ENCODE results near the gene JAGN1. TPM values are rescaled to one million over a fixed set of nuclear protein-coding genes. Genes with fewer than 3 reads are reported as not detected.
A peak's percentile ranks its signal among the peaks of the same experiment; 100 is the strongest.

The JAGN1 gene
- total and polyA plus RNA-seq, 2 of the 8 experiments (the other 6 are each of a cell fraction or from before 2014, with no cell fraction given) = 26.9 to 51.6 TPM

GRCh38 chr3:9942934-9943690 lies 52.7 kb downstream of the JAGN1 start:
- FAIRE-seq (no peak), DNase-seq (ENCODE audit: low read depth in 1 of 2, low spot score in 2 of 2) (no peak)
- no peak overlapping the region for H3K4me3 ChIP-seq (ENCODE audit: extremely low read depth in 1 of 4, insufficient read depth in 2 of 4, low read depth in 3 of 4, low read length in 4 of 4)
- no peak overlapping the region for H3K23ac ChIP-seq (ENCODE audit: insufficient read length)
- no peak overlapping the region for H2AFZ ChIP-seq (ENCODE audit: low read length)
- no peaks in the 10 kb centered on the region for H3K36me3 ChIP-seq (ENCODE audit: control insufficient read depth in 2 of 4, insufficient read depth in 4 of 4, low read length in 3 of 4)
- no peaks in the 10 kb centered on the region for H3K79me2 ChIP-seq (ENCODE audit: control insufficient read depth in 1 of 2, insufficient read depth in 2 of 2, low read length in 2 of 2)
- ChIA-PET CTCF (ENCODE audit: partially characterized antibody) (interaction anchor here (0.6 to 1.8 kb wide), 10 partner anchors 9 to 116 kb away, joined by 3 to 8 read pairs (median 3); partner anchors contain the start of genes IL17RC and PRRT3), POLR2A (ENCODE audit: partially characterized antibody) (interaction anchor here (0.8 to 1.9 kb wide), 9 partner anchors 8 to 150 kb away, joined by 3 to 16 read pairs (median 4); partner anchors contain the start of genes ARPC4, CRELD1, PRRT3 and TTLL3)
- H4K8ac ChIP-seq (ENCODE audit: extremely low read depth, insufficient read depth, low read length) = peak overlapping the region; percentile 51; the same call in 1 of the 2 replicates
- no peak overlapping the region for H3K9ac ChIP-seq (replicated peaks in 1 of 4; ENCODE audit: extremely low read depth in 1 of 4, low read depth in 3 of 4, low read length in 3 of 4)
- 88% methylated on average over 11 of the region's 11 CpGs; no CpG with 5 or more reads in 1 of the 2 experiments for WGBS, 2 experiments (ENCODE audit: extremely low coverage in 1 of 2, insufficient coverage in 1 of 2, insufficient read length in 1 of 2, insufficient replicate concordance in 2 of 2, low coverage in 1 of 2, low lambda C conversion rate in 2 of 2, missing lambda C conversion rate in 1 of 2)
- H2BK5ac ChIP-seq (ENCODE audit: low read depth, low read length) = no peak overlapping the region
- no peak overlapping the region for H3K18ac ChIP-seq (ENCODE audit: extremely low read depth, low read length)
- TF ChIP-seq POLR2A (IDR thresholded peaks at IDR 0.05; ENCODE audit: control extremely low read depth in 1 of 2, low read depth in 2 of 2, low read length in 2 of 2) = 0 out of 3 replicates have a peak, but pooled peaks of 1 of the 2 experiments have one; percentile 2
- no peak for TF ChIP-seq POU5F1 (IDR thresholded peaks at IDR 0.05; ENCODE audit: low read depth, low read length)
- no peak for TF ChIP-seq E2F6 (IDR thresholded peaks at IDR 0.05)
- no peak overlapping the region for H4K5ac ChIP-seq (ENCODE audit: insufficient read length, low read depth, low read length)
- H3K4me1 ChIP-seq (replicated peaks in 1 of 4; ENCODE audit: control insufficient read depth in 3 of 4, insufficient read depth in 4 of 4, low read length in 3 of 4) = peaks cover 0 to 8% (median 4%) of the 10 kb centered on the region in 4 experiments; a peak in 5 of 7 replicates
- no peak overlapping the region for H3K56ac ChIP-seq (replicated peaks; ENCODE audit: insufficient read length, low read depth, low read length)
- H2BK15ac ChIP-seq (ENCODE audit: low read length) = no peak overlapping the region
- no peak overlapping the region for H3K27ac ChIP-seq (ENCODE audit: low read depth, low read length)
- H3K14ac ChIP-seq (ENCODE audit: insufficient read length) = no peak overlapping the region
- no peak overlapping the region for H3K4ac ChIP-seq (replicated peaks; ENCODE audit: insufficient read length, low read depth, low read length)
- H3K23me2 ChIP-seq (ENCODE audit: low read depth, low read length) = peaks cover 18% of the 10 kb centered on the region; the same call in 1 of the 2 replicates
- H3K27me3 ChIP-seq (replicated peaks in 1 of 4; ENCODE audit: control insufficient read depth in 3 of 4, extremely low read depth in 1 of 4, insufficient read depth in 3 of 4, low read length in 3 of 4) = no peaks in the 10 kb centered on the region
- no peak overlapping the region for H3K4me2 ChIP-seq (ENCODE audit: insufficient read depth in 1 of 2, low read depth in 2 of 2, low read length in 2 of 2)
- no peaks in the 10 kb centered on the region for H4K20me1 ChIP-seq (replicated peaks in 1 of 2; ENCODE audit: control insufficient read depth in 1 of 2, insufficient read depth in 2 of 2, low read length in 2 of 2)
- H2BK12ac ChIP-seq (ENCODE audit: low read depth, low read length) = no peak overlapping the region
- H3K79me1 ChIP-seq (ENCODE audit: low read depth, low read length) = no peaks in the 10 kb centered on the region
- H4K91ac ChIP-seq (replicated peaks; ENCODE audit: insufficient read length, low read length) = no peak overlapping the region
- H3K9me3 ChIP-seq (ENCODE audit: insufficient read depth in 2 of 2, low read depth in 1 of 2, low read length in 1 of 2) = peaks cover 0 to 4% of the 10 kb centered on the region in 2 experiments; a peak in 1 of 4 replicates
- no peak overlapping the region for H2BK120ac ChIP-seq (replicated peaks; ENCODE audit: low read depth, low read length)
- H2AK5ac ChIP-seq (ENCODE audit: low read depth, low read length) = no peak overlapping the region
- no peak overlapping the region for H2BK20ac ChIP-seq (ENCODE audit: low read length)
